Vagina (tissue), 2 donors: ENCODE data around the gene ZMYM3.
"Not testable (repeated sequence)": the region's sequence is repeated elsewhere in the genome, so short reads cannot be mapped to it uniquely, and the experiment has no call there.

Experiments
- POLR2A ChIP-seq, 2 donors: fragments of 450-650 bp; IDR thresholded peaks; one replicate each; pipeline ENCODE4 v1.6.1; 2017; ENCODE audit warnings: antibody characterized with exemption in 2 of 2, mild to moderate bottlenecking in 2 of 2, moderate library complexity in 2 of 2
- POLR2AphosphoS5 ChIP-seq, 2 donors: sonication (generic); formaldehyde crosslinking; IDR thresholded peaks; one replicate each; pipeline ENCODE4 v1.9.0; 2017; ENCODE audit warnings: antibody characterized with exemption in 2 of 2, mild to moderate bottlenecking in 2 of 2, low read depth in 1 of 2; ENCODE audit not compliant: insufficient read depth in 1 of 2
- TF ChIP-seq, protein P1 (sequence below), 3 experiments: fragments of 450-650 bp in 2 of 3; fragments of 200-600 bp in 1 of 3; sonication (generic) in 1 of 3; IDR thresholded peaks; one replicate each; pipeline ENCODE4 v1.5.1; 2017 to 2019; ENCODE audit warnings: antibody characterized with exemption in 3 of 3, mild to moderate bottlenecking in 2 of 3, moderate library complexity in 2 of 3

DNA sequence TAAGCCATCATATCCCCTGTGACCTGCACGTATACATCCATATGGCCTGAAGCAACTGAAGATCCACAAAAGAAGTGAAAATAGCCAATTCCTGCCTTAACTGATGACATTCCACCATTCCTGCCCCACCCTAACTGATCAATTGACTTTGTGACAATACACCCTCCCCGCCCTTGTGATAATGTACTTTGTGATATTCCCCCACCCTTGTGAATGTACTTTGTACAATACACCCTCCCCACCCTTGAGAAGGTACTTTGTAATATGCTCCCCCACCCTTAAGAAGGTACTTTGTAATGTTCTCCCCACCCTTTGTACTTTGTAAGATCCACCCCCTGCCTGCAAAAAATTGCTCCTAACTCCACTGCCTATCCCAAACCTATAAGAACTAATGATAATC lies 18.4 kb upstream of the ZMYM3 start:
- TF ChIP-seq, protein P1, sequence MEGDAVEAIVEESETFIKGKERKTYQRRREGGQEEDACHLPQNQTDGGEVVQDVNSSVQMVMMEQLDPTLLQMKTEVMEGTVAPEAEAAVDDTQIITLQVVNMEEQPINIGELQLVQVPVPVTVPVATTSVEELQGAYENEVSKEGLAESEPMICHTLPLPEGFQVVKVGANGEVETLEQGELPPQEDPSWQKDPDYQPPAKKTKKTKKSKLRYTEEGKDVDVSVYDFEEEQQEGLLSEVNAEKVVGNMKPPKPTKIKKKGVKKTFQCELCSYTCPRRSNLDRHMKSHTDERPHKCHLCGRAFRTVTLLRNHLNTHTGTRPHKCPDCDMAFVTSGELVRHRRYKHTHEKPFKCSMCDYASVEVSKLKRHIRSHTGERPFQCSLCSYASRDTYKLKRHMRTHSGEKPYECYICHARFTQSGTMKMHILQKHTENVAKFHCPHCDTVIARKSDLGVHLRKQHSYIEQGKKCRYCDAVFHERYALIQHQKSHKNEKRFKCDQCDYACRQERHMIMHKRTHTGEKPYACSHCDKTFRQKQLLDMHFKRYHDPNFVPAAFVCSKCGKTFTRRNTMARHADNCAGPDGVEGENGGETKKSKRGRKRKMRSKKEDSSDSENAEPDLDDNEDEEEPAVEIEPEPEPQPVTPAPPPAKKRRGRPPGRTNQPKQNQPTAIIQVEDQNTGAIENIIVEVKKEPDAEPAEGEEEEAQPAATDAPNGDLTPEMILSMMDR (IDR thresholded peaks at IDR 0.05) = not testable (repeated sequence)
- TF ChIP-seq POLR2A (IDR thresholded peaks at IDR 0.05); POLR2AphosphoS5 (IDR thresholded peaks at IDR 0.05; ENCODE audit: insufficient read depth in 1 of 2, low read depth in 1 of 2): not testable (repeated sequence)
